Measurements from ENCODE around the gene KLHL17. TPM values are rescaled to one million over a fixed set of nuclear protein-coding genes. Genes with fewer than 3 reads are reported as not detected.
"Not testable (repeated sequence)": the region's sequence is repeated elsewhere in the genome, so short reads cannot be mapped to it uniquely, and the experiment has no call there.

Gene KLHL17
- total and polyA plus RNA-seq, 2 donors from 2014 or later = 6.9 to 11.5 TPM

DNA sequence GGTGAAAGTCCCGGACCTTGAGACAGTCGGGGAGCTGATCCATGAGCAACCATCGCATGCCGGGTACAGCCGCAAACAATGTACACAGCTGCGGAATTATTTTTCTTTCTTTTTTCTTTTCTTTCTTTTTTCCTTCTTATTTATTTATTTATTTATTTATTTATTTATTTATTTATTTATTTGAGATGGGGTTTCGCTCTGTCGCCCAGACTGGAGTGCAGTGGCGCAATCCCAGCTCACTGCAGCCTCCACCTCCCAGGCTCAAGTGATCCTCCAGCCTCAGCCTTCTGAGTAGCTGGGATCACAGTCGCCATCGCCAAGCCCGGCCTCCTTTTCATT, 24.1 kb downstream of the KLHL17 start:
- intact Hi-C loops (cut with DNase I) = no loop called here
- peak in 1 of 5 donors; percentile 22 for DNase-seq
- Histone ChIP-seq H3K36me3 (ENCODE audit: control insufficient read depth in 2 of 3, insufficient read depth in 3 of 3, low read length in 3 of 3) (no peaks in the 10 kb centered on the region), H3K27ac (ENCODE audit: low read depth in 2 of 2, low read length in 2 of 2) (no peak overlapping the region), H3K9ac (ENCODE audit: low read length in 3 of 3) (no peak overlapping the region), H3K9me3 (ENCODE audit: control insufficient read depth in 2 of 3, insufficient read depth in 1 of 3, low read length in 3 of 3) (no peaks in the 10 kb centered on the region), H3K4me3 (ENCODE audit: low read length in 3 of 3) (no peak overlapping the region), H3K27me3 (ENCODE audit: control insufficient read depth, insufficient read depth, low read length) (no peaks in the 10 kb centered on the region), H3K4me1 (ENCODE audit: control insufficient read depth in 2 of 3, insufficient read depth in 2 of 3, low read depth in 1 of 3, low read length in 3 of 3) (no peaks in the 10 kb centered on the region)
- TF ChIP-seq, protein P1, sequence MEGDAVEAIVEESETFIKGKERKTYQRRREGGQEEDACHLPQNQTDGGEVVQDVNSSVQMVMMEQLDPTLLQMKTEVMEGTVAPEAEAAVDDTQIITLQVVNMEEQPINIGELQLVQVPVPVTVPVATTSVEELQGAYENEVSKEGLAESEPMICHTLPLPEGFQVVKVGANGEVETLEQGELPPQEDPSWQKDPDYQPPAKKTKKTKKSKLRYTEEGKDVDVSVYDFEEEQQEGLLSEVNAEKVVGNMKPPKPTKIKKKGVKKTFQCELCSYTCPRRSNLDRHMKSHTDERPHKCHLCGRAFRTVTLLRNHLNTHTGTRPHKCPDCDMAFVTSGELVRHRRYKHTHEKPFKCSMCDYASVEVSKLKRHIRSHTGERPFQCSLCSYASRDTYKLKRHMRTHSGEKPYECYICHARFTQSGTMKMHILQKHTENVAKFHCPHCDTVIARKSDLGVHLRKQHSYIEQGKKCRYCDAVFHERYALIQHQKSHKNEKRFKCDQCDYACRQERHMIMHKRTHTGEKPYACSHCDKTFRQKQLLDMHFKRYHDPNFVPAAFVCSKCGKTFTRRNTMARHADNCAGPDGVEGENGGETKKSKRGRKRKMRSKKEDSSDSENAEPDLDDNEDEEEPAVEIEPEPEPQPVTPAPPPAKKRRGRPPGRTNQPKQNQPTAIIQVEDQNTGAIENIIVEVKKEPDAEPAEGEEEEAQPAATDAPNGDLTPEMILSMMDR (IDR thresholded peaks at IDR 0.05; ENCODE audit: borderline replicate concordance, extremely low read depth, insufficient read depth) = no peak
- no peak for FAIRE-seq

DNA sequence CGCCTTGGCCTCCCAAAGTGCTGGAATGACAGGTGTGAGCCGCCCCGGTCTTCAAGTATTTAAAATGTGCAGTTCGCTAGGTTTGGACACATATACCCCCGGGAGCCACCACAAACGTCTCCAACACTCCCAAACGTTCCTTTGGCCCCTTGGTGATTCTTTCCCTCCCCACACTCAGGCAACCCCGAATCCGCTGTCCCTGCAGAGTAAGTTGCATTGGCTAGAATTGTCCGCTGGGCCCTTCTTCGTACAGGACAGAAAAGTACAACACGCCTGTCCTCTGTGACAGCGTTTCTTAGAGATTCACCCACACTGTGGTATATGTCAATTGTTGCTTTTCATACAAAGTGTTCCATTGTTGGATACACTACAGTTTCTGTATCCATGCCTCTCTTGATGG, 24.7 kb downstream of the KLHL17 start:
- no peak for FAIRE-seq
- intact Hi-C loops (cut with DNase I) = no loop called here
- no peak overlapping the region for H3K4me3 ChIP-seq (ENCODE audit: low read length in 3 of 3)
- H3K9me3 ChIP-seq (ENCODE audit: control insufficient read depth in 2 of 3, insufficient read depth in 1 of 3, low read length in 3 of 3) = no peaks in the 10 kb centered on the region
- H3K27me3 ChIP-seq (ENCODE audit: control insufficient read depth, insufficient read depth, low read length) = no peaks in the 10 kb centered on the region
- DNase-seq = peak in 1 of 5 donors; percentile 46
- H3K27ac ChIP-seq (ENCODE audit: low read depth in 2 of 2, low read length in 2 of 2) = no peak overlapping the region
- no peaks in the 10 kb centered on the region for H3K36me3 ChIP-seq (ENCODE audit: control insufficient read depth in 2 of 3, insufficient read depth in 3 of 3, low read length in 3 of 3)
- H3K4me1 ChIP-seq (ENCODE audit: control insufficient read depth in 2 of 3, insufficient read depth in 2 of 3, low read depth in 1 of 3, low read length in 3 of 3) = no peaks in the 10 kb centered on the region
- no peak overlapping the region for H3K9ac ChIP-seq (ENCODE audit: low read length in 3 of 3)
- TF ChIP-seq, protein P1 (IDR thresholded peaks at IDR 0.05; ENCODE audit: borderline replicate concordance, extremely low read depth, insufficient read depth) = no peak

DNA sequence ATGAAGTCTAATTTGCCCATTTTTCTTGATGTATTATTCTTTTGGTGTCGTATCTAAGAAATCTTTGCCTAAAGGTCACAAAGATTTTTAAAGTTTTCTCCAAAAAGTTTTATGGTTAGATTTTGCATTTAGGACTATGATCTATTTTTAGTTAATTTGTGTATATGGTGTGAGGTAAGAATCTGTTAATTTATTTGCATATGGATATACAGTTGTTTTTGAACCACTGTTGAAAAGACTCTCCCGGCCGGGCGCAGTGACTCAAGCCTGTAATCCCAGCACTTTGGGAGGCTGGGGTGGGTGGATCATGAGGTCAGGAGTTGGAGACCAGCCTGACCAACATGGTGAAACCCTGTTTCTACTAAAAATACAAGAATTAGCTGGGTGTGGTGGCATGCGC, 27.7 kb downstream of the KLHL17 start:
- intact Hi-C loops (cut with DNase I); H3K4me1 ChIP-seq (ENCODE audit: control insufficient read depth in 2 of 3, insufficient read depth in 2 of 3, low read depth in 1 of 3, low read length in 3 of 3); H3K4me3 ChIP-seq (ENCODE audit: low read length in 3 of 3); H3K27me3 ChIP-seq (ENCODE audit: control insufficient read depth, insufficient read depth, low read length); FAIRE-seq; H3K36me3 ChIP-seq (ENCODE audit: control insufficient read depth in 2 of 3, insufficient read depth in 3 of 3, low read length in 3 of 3); H3K9me3 ChIP-seq (ENCODE audit: control insufficient read depth in 2 of 3, insufficient read depth in 1 of 3, low read length in 3 of 3); DNase-seq; H3K9ac ChIP-seq (ENCODE audit: low read length in 3 of 3); H3K27ac ChIP-seq (ENCODE audit: low read depth in 2 of 2, low read length in 2 of 2): not testable (repeated sequence)

DNA sequence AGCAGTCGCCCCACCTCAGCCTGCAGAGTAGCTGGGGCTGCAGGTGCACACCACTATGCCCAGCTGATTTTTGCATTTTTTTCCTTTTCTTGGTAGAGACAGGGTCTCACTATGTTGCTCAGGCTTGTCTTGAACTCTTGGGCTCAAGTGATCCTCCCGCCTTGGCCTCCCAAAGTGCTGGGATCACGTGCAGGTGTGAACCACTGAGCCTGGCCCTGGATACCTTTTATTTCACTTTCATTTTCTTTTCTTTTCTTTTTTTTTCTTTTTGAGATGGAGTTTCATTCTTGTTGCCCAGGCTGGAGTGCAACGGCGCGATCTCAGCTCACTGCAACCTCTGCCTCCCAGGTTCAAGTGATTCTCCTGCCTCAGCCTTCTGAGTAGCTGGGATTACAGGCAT, 30.9 kb downstream of the KLHL17 start:
- H3K27me3 ChIP-seq (ENCODE audit: control insufficient read depth, insufficient read depth, low read length); DNase-seq; H3K27ac ChIP-seq (ENCODE audit: low read depth in 2 of 2, low read length in 2 of 2); H3K36me3 ChIP-seq (ENCODE audit: control insufficient read depth in 2 of 3, insufficient read depth in 3 of 3, low read length in 3 of 3); H3K9ac ChIP-seq (ENCODE audit: low read length in 3 of 3); H3K4me1 ChIP-seq (ENCODE audit: control insufficient read depth in 2 of 3, insufficient read depth in 2 of 3, low read depth in 1 of 3, low read length in 3 of 3); intact Hi-C loops (cut with DNase I); H3K9me3 ChIP-seq (ENCODE audit: control insufficient read depth in 2 of 3, insufficient read depth in 1 of 3, low read length in 3 of 3); H3K4me3 ChIP-seq (ENCODE audit: low read length in 3 of 3); FAIRE-seq: not testable (repeated sequence)

DNA sequence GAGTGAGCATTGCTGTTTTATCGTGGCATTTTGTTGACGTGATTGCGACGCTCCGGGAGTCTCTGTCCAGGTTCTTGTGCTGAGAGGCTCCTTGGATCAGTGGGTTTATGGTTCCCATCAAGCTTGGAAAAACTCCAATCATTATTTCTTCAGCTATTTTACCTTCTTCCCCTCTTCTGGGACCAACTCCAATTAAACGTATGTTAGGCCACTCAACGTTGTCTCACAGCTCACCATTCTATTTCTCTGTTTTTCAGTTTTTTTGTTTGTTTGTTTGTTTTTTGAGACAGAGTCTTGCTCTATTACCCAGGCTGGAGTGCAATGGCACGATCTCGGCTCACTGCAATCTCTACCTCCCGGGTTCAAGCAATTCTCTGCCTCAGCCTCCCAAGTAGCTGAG, 31.5 kb downstream of the KLHL17 start:
- Histone ChIP-seq H3K36me3 (ENCODE audit: control insufficient read depth in 2 of 3, insufficient read depth in 3 of 3, low read length in 3 of 3) (no peaks in the 10 kb centered on the region), H3K27ac (ENCODE audit: low read depth in 2 of 2, low read length in 2 of 2) (no peak overlapping the region), H3K4me1 (ENCODE audit: control insufficient read depth in 2 of 3, insufficient read depth in 2 of 3, low read depth in 1 of 3, low read length in 3 of 3) (no peaks in the 10 kb centered on the region), H3K4me3 (ENCODE audit: low read length in 3 of 3) (no peak overlapping the region), H3K9me3 (ENCODE audit: control insufficient read depth in 2 of 3, insufficient read depth in 1 of 3, low read length in 3 of 3) (peaks cover 0 to 4% (median 0%) of the 10 kb centered on the region in 3 donors), H3K27me3 (ENCODE audit: control insufficient read depth, insufficient read depth, low read length) (no peaks in the 10 kb centered on the region), H3K9ac (ENCODE audit: low read length in 3 of 3) (no peak overlapping the region)
- FAIRE-seq (no peak), DNase-seq (no peak)
- intact Hi-C loops (cut with DNase I) = no loop called here
- TF ChIP-seq, protein P1 (IDR thresholded peaks at IDR 0.05; ENCODE audit: borderline replicate concordance, extremely low read depth, insufficient read depth) = no peak

All from kidney (tissue), 14 donors.